T-cell (primary cell): Measurements from ENCODE around the gene AGR3. TPM values are rescaled to one million over a fixed set of nuclear protein-coding genes. Genes with fewer than 3 reads are reported as not detected.
A peak's percentile ranks its signal among the peaks of the same experiment; 100 is the strongest.

Source experiments
- ATAC-seq, 4 experiments: fragments of 200-7000 bp in 3 of 4; fragments of 150-1000 bp in 1 of 4; cut with Tn5 transposase; replicated peaks in 1 of 4; 1 replicate in 3 of 4; 2 replicates in 1 of 4; pipeline ENCODE4 v1.10.0; 2021; ENCODE audit warnings: moderate library complexity in 3 of 4, mild to moderate bottlenecking in 2 of 4, moderate number of reproducible peaks in 1 of 4
- CTCF ChIA-PET, 2 donors: fragments of 300-600 bp; sonication (Branson Sonifier 250); formaldehyde crosslinking; loops; one replicate each; lab custom pipeline; 2022; ENCODE audit warnings: antibody characterized with exemption in 2 of 2; lab: Charles Lee
- POLR2A ChIA-PET, 2 donors: fragments of 300-600 bp; sonication (Branson Sonifier 250); formaldehyde crosslinking; loops; one replicate each; lab custom pipeline; 2022; ENCODE audit warnings: antibody characterized with exemption in 2 of 2; lab: Charles Lee
- DNase-seq, 35 experiments: peaks; one replicate each; pipeline versions ENCODE4 v3.0.0 to v3.0.0-alpha.2; 2013 to 2023
- H3K27ac ChIP-seq: one replicate; pipeline ENCODE4 v1.5.1; 2013; ENCODE audit warnings: low read length
- H3K27me3 ChIP-seq, 2 experiments: replicated peaks in 1 of 2; 1 replicate in 1 of 2; 2 replicates in 1 of 2; pipeline versions ENCODE4 v1.6.1 to v1.7.0; 2013; ENCODE audit warnings: low read length in 1 of 2, mixed read lengths in 1 of 2; ENCODE audit not compliant: control insufficient read depth in 2 of 2, insufficient read depth in 2 of 2; ENCODE audit errors: extremely low read depth in 1 of 2
- H3K36me3 ChIP-seq, 2 donors: 1 replicate in 1 of 2; 2 replicates in 1 of 2; pipeline versions ENCODE4 v1.6.1 to v1.7.0; 2013; ENCODE audit warnings: low read length in 1 of 2; ENCODE audit not compliant: control insufficient read depth in 2 of 2, insufficient read depth in 1 of 2; ENCODE audit errors: extremely low read depth in 1 of 2
- H3K4me1 ChIP-seq, 2 experiments: 1 replicate in 1 of 2; 2 replicates in 1 of 2; pipeline versions ENCODE4 v1.6.1 to v1.7.0; 2013; ENCODE audit warnings: low read length in 2 of 2, mixed read lengths in 1 of 2; ENCODE audit not compliant: insufficient read depth in 2 of 2, control insufficient read depth in 1 of 2; ENCODE audit errors: extremely low read depth in 1 of 2
- H3K4me3 ChIP-seq, 2 donors: 1 replicate in 1 of 2; 2 replicates in 1 of 2; pipeline versions ENCODE4 v1.5.1 to v1.7.0; 2013; ENCODE audit warnings: mild to moderate bottlenecking in 2 of 2, low read length in 1 of 2, moderate library complexity in 1 of 2; ENCODE audit not compliant: control insufficient read depth in 1 of 2; ENCODE audit errors: extremely low read depth in 1 of 2
- H3K9me3 ChIP-seq: 2 replicates; pipeline ENCODE4 v1.7.0; 2013
- H3K27ac Mint-ChIP-seq, 2 donors: one replicate each; pipeline ENCODE4 v1.8.0; 2020 to 2021; ENCODE audit warnings: mild to moderate bottlenecking in 2 of 2, mixed read lengths in 2 of 2
- H3K27me3 Mint-ChIP-seq, 2 donors: one replicate each; pipeline ENCODE4 v1.8.0; 2021 to 2022; ENCODE audit warnings: mixed read lengths in 2 of 2
- H3K36me3 Mint-ChIP-seq: one replicate; pipeline ENCODE4 v1.8.0; 2021; ENCODE audit warnings: mixed read lengths
- H3K4me1 Mint-ChIP-seq, 3 donors: one replicate each; pipeline ENCODE4 v1.8.0; 2020 to 2022; ENCODE audit warnings: mixed read lengths in 3 of 3, mild to moderate bottlenecking in 1 of 3
- H3K4me3 Mint-ChIP-seq, 3 donors: one replicate each; pipeline ENCODE4 v1.8.0; 2020 to 2022; ENCODE audit warnings: mild to moderate bottlenecking in 3 of 3, mixed read lengths in 3 of 3, moderate library complexity in 3 of 3
- H3K9me3 Mint-ChIP-seq, 3 donors: one replicate each; pipeline ENCODE4 v1.8.0; 2020 to 2022; ENCODE audit warnings: mixed read lengths in 3 of 3
- WGBS: methylation state at CpG from one replicate; pipeline ENCODE4 v1.1.5; 2013; ENCODE audit warnings: missing lambda C conversion rate; ENCODE audit not compliant: insufficient coverage; 5-methylcytosine and 5-hydroxymethylcytosine counted together
- total RNA-seq, 35 experiments: library from RNA in 6 of 35; stranded (reverse) in 6 of 35; fragments of 120-200 nt in 1 of 35; gene quantifications; one replicate each; pipeline versions ENCODE4 v1.2.1 to v1.2.4 and lab custom pipeline; 2013 to 2026

AGR3 gene
- total RNA-seq, 5 donors from 2014 or later (not counting 1 experiment from before 2014, with no cell fraction given) = not detected

GRCh38 chr7:16923019-16923418 is 41.2 kb upstream of the AGR3 start:
- POLR2A ChIA-PET = no interaction called here
- WGBS = no CpG with 5 or more reads among the region's 2 CpGs
- H3K36me3 ChIP-seq = no peaks in the 10 kb centered on the region
- no peak overlapping the region for H3K27ac ChIP-seq
- H3K9me3 ChIP-seq = no peaks in the 10 kb centered on the region
- no peaks in the 10 kb centered on the region for H3K36me3 Mint-ChIP-seq
- no peaks in the 10 kb centered on the region for H3K27me3 ChIP-seq
- H3K4me3 ChIP-seq = no peak overlapping the region
- H3K27me3 Mint-ChIP-seq = peaks cover 0 to 1% of the 10 kb centered on the region in 2 donors
- CTCF ChIA-PET = no interaction called here
- no peak for ATAC-seq
- DNase-seq = no peak
- H3K4me3 Mint-ChIP-seq = no peak overlapping the region
- peaks cover 0 to 25% of the 10 kb centered on the region in 2 experiments for H3K4me1 ChIP-seq
- H3K4me1 Mint-ChIP-seq = peaks cover 7 to 9% (median 8%) of the 10 kb centered on the region in 3 donors
- no peak overlapping the region for H3K27ac Mint-ChIP-seq
- no peaks in the 10 kb centered on the region for H3K9me3 Mint-ChIP-seq

- H3K9me3 Mint-ChIP-seq = no peaks in the 10 kb centered on the region
- peaks cover 0 to 1% of the 10 kb centered on the region in 2 donors for H3K27me3 Mint-ChIP-seq
These were observed 40.0 kb upstream of the AGR3 start for GRCh38 chr7:16921644-16922257.

DNA sequence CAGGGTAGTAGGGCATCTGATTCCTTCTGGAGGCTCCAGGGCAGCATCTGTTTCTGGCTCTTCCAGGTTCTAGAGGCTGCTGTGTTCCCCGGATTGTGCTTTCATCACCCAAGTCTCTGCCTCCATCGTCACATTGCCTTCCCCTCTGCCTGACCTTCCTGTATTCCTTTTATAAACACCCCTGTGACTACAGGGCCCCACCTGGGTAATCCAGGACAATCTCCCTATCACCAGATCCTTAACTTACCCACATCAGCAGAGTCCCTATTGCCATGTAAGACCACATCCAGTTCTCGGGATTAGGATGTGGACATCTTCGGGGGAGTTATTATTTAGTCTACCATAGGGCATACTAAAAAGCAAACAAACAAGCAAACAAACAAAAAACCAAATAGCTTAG is 39.4 kb upstream of the AGR3 start:
- H3K27ac Mint-ChIP-seq = no peak overlapping the region
- Histone ChIP-seq H3K9me3 (no peaks in the 10 kb centered on the region), H3K27ac (no peak overlapping the region), H3K4me3 (no peak overlapping the region), H3K36me3 (no peaks in the 10 kb centered on the region), H3K27me3 (no peaks in the 10 kb centered on the region), H3K4me1 (peaks cover 0 to 25% of the 10 kb centered on the region in 2 experiments)
- H3K27me3 Mint-ChIP-seq = peaks cover 0 to 1% of the 10 kb centered on the region in 2 donors
- CTCF ChIA-PET = interaction anchor here in 1 of 2 donors (1.0 kb wide), 1 partner anchor 57 kb away, joined by 3 read pairs; no protein-coding TSS in a partner anchor
- H3K36me3 Mint-ChIP-seq = no peaks in the 10 kb centered on the region
- POLR2A ChIA-PET = no interaction called here
- no peaks in the 10 kb centered on the region for H3K9me3 Mint-ChIP-seq
- no peak overlapping the region for H3K4me3 Mint-ChIP-seq
- DNase-seq (no peak), ATAC-seq (no peak)
- peaks cover 7 to 9% (median 8%) of the 10 kb centered on the region in 3 donors for H3K4me1 Mint-ChIP-seq
- 94% methylated on average over 2 of the region's 4 CpGs for WGBS

More at GRCh38 chr7:16921644-16922257, 40.0 kb upstream of the AGR3 start:
- Histone ChIP-seq H3K36me3 (no peaks in the 10 kb centered on the region), H3K9me3 (no peaks in the 10 kb centered on the region), H3K4me3 (no peak overlapping the region), H3K27me3 (no peaks in the 10 kb centered on the region), H3K27ac (no peak overlapping the region), H3K4me1 (peaks cover 0 to 25% of the 10 kb centered on the region in 2 experiments)
- no CpG with 5 or more reads among the region's 3 CpGs for WGBS
- ChIA-PET CTCF (no interaction called here), POLR2A (no interaction called here)
- Mint-ChIP-seq H3K36me3 (no peaks in the 10 kb centered on the region), H3K27ac (no peak overlapping the region), H3K4me1 (peaks cover 7 to 9% (median 8%) of the 10 kb centered on the region in 3 donors), H3K4me3 (no peak overlapping the region)
- ATAC-seq (no peak), DNase-seq (no peak)

DNA sequence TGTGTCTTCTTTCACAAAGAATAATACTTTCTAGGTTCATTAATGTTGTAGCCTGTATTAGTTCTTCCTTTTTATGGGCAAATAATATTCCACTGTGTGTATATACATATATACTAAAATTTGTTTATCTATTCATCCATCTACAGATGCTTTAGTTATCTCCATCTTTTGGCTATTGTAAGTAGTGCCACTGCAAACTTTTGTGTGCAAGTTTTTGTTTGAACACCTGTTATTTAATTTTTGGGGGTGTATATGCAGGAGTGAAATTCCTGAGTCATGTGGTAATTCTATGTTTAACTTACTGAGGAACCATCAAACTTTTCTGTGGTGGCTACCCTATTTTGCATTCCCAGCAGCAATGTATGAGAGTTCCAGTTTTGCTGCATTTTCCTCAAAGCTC is 37.7 kb upstream of the AGR3 start:
- ChIA-PET CTCF (interaction anchor here in 1 of 2 donors (1.0 kb wide), 1 partner anchor 13 kb away, joined by 3 read pairs; no protein-coding TSS in a partner anchor), POLR2A (no interaction called here)
- H3K9me3 Mint-ChIP-seq = no peaks in the 10 kb centered on the region
- no peaks in the 10 kb centered on the region for H3K36me3 Mint-ChIP-seq
- no peak overlapping the region for H3K4me3 ChIP-seq
- H3K27me3 ChIP-seq = no peaks in the 10 kb centered on the region
- H3K4me1 Mint-ChIP-seq = peaks cover 7 to 9% (median 8%) of the 10 kb centered on the region in 3 donors
- no peaks in the 10 kb centered on the region for H3K36me3 ChIP-seq
- no peak overlapping the region for H3K27ac ChIP-seq
- H3K4me1 ChIP-seq = peaks cover 0 to 19% of the 10 kb centered on the region in 2 experiments
- no peaks in the 10 kb centered on the region for H3K9me3 ChIP-seq
- no peaks in the 10 kb centered on the region for H3K27me3 Mint-ChIP-seq
- no peak overlapping the region for H3K27ac Mint-ChIP-seq
- DNase-seq = no peak
- no peak for ATAC-seq
- no peak overlapping the region for H3K4me3 Mint-ChIP-seq

- Mint-ChIP-seq H3K9me3 (no peaks in the 10 kb centered on the region), H3K27ac (no peak overlapping the region), H3K4me3 (no peak overlapping the region), H3K36me3 (no peaks in the 10 kb centered on the region), H3K27me3 (no peaks in the 10 kb centered on the region), H3K4me1 (peaks cover 7 to 8% (median 7%) of the 10 kb centered on the region in 3 donors)
- DNase-seq (peak in 3 of 35 experiments; percentile 2 to 50 (median 4)), ATAC-seq (no peak)
- no peak overlapping the region for H3K27ac ChIP-seq
- ChIA-PET POLR2A (interaction anchor here in 1 of 2 donors (0.6 kb wide), 1 partner anchor 612 kb away, joined by 3 read pairs; no protein-coding TSS in a partner anchor), CTCF (interaction anchor here (0.6 to 2.2 kb wide), 16 partner anchors 8 to 1854 kb away, joined by 3 to 29 read pairs (median 3); no protein-coding TSS in a partner anchor)
- H3K27me3 ChIP-seq = no peaks in the 10 kb centered on the region
- peaks cover 0 to 15% of the 10 kb centered on the region in 2 experiments for H3K4me1 ChIP-seq
- no peak overlapping the region for H3K4me3 ChIP-seq
- no peaks in the 10 kb centered on the region for H3K9me3 ChIP-seq
- no CpG with 5 or more reads among the region's 6 CpGs for WGBS
- H3K36me3 ChIP-seq = no peaks in the 10 kb centered on the region
These were observed 36.6 kb upstream of the AGR3 start for GRCh38 chr7:16918288-16918895.

GRCh38 chr7:16916738-16917137 is 35.0 kb upstream of the AGR3 start:
- no peaks in the 10 kb centered on the region for H3K36me3 ChIP-seq
- H3K4me3 ChIP-seq = no peak overlapping the region
- ChIA-PET POLR2A (no interaction called here), CTCF (interaction anchor here in 1 of 2 donors (0.7 to 2.2 kb wide), 2 partner anchors 26 to 28 kb away, joined by 4 to 9 read pairs; no protein-coding TSS in a partner anchor)
- no CpG with 5 or more reads among the region's 5 CpGs for WGBS
- Mint-ChIP-seq H3K9me3 (peaks cover 0 to 5% (median 0%) of the 10 kb centered on the region in 3 donors), H3K4me3 (no peak overlapping the region), H3K27me3 (no peaks in the 10 kb centered on the region), H3K36me3 (no peaks in the 10 kb centered on the region), H3K4me1 (no peaks in the 10 kb centered on the region), H3K27ac (no peak overlapping the region)
- DNase-seq = no peak
- H3K4me1 ChIP-seq = peaks cover 0 to 2% of the 10 kb centered on the region in 2 experiments
- peaks cover 0 to 7% of the 10 kb centered on the region in 2 experiments for H3K27me3 ChIP-seq
- no peak for ATAC-seq
- no peak overlapping the region for H3K27ac ChIP-seq
- H3K9me3 ChIP-seq = no peaks in the 10 kb centered on the region
